Stomach (tissue), 4 donors: ENCODE measurements around the gene AADACL3.

Source experiments
- CTCF ChIP-seq, 7 experiments: fragments of 450-650 bp in 4 of 7; fragments of 200-600 bp in 3 of 7; sonication (generic) in 3 of 7; IDR thresholded peaks; one replicate each; pipeline ENCODE4 v1.5.1; 2016 to 2019; ENCODE audit warnings: antibody characterized with exemption in 7 of 7, control low read depth in 2 of 7, mild to moderate bottlenecking in 1 of 7
- POLR2A ChIP-seq, 4 donors: fragments of 450-650 bp; IDR thresholded peaks; one replicate each; pipeline ENCODE4 v1.6.1; 2016; ENCODE audit warnings: antibody characterized with exemption in 4 of 4, control low read depth in 2 of 4, mild to moderate bottlenecking in 1 of 4, moderate library complexity in 1 of 4
- POLR2AphosphoS5 ChIP-seq, 3 donors: sonication (generic); formaldehyde crosslinking; IDR thresholded peaks; one replicate each; pipeline ENCODE4 v1.6.1; 2016; ENCODE audit warnings: antibody characterized with exemption in 3 of 3

DNA sequence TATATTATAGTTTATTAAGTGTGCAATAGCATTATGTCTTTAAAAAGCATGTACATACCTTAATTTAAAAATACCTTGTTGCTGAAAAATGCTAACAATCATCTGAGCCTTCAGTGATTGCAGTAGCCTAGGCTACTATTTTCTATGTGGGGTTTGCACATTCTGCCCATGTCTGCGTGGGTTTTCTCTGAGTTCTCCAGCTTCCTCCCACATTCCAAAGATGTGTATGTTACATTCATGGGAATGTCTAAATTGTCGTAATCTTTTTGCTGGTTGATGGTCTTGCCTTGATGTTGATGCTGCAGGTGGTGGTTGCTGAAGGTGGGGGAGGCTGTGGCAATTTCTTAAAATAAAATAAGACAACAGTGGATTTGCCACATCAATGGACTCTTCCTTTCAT is 12.5 kb downstream of the AADACL3 start:
- TF ChIP-seq CTCF (IDR thresholded peaks at IDR 0.05): no peak
- TF ChIP-seq POLR2A (IDR thresholded peaks at IDR 0.05): no peak
- TF ChIP-seq POLR2AphosphoS5 (IDR thresholded peaks at IDR 0.05): no peak
